ENCODE results near the gene TAS1R1.

Gene TAS1R1

GRCh38 chr1:6560267-6560666 is 5.2 kb downstream of the TAS1R1 start:
- TF ChIP-seq SIN3A (IDR thresholded peaks at IDR 0.05; ENCODE audit: borderline replicate concordance, insufficient read depth, low read length) (no peak), REST (IDR thresholded peaks at IDR 0.05; ENCODE audit: insufficient read depth in 1 of 2, low read depth in 2 of 2, low read length in 2 of 2) (no peak)

- TF ChIP-seq REST (IDR thresholded peaks at IDR 0.05; ENCODE audit: insufficient read depth in 1 of 2, low read depth in 2 of 2, low read length in 2 of 2) (no peak), FOXP2 (optimal IDR thresholded peaks at IDR 0.05; ENCODE audit: borderline replicate concordance, extremely low read depth, extremely low read length, insufficient read depth) (no peak), SIN3A (IDR thresholded peaks at IDR 0.05; ENCODE audit: borderline replicate concordance, insufficient read depth, low read length) (no peak), POLR2AphosphoS5 (IDR thresholded peaks at IDR 0.05; ENCODE audit: low read depth, low read length) (no peak), TAF1 (IDR thresholded peaks at IDR 0.05; ENCODE audit: borderline replicate concordance, insufficient read depth, low read length) (no peak)
Measured at GRCh38 chr1:6569033-6569432, 13.9 kb downstream of the TAS1R1 start.

- no peak for TF ChIP-seq POLR2AphosphoS5 (IDR thresholded peaks at IDR 0.05; ENCODE audit: low read depth, low read length)
- no peak for TF ChIP-seq FOXP2 (optimal IDR thresholded peaks at IDR 0.05; ENCODE audit: borderline replicate concordance, extremely low read depth, extremely low read length, insufficient read depth)
- no peak for TF ChIP-seq REST (IDR thresholded peaks at IDR 0.05; ENCODE audit: insufficient read depth in 1 of 2, low read depth in 2 of 2, low read length in 2 of 2)
Measured at GRCh38 chr1:6570100-6570499, 15.0 kb downstream of the TAS1R1 start.

GRCh38 chr1:6570987-6571386 is 15.9 kb downstream of the TAS1R1 start:
- TF ChIP-seq SIN3A (IDR thresholded peaks at IDR 0.05; ENCODE audit: borderline replicate concordance, insufficient read depth, low read length) (no peak), POLR2AphosphoS5 (IDR thresholded peaks at IDR 0.05; ENCODE audit: low read depth, low read length) (no peak), FOXP2 (optimal IDR thresholded peaks at IDR 0.05; ENCODE audit: borderline replicate concordance, extremely low read depth, extremely low read length, insufficient read depth) (no peak), TAF1 (IDR thresholded peaks at IDR 0.05; ENCODE audit: borderline replicate concordance, insufficient read depth, low read length) (no peak), REST (IDR thresholded peaks at IDR 0.05; ENCODE audit: insufficient read depth in 1 of 2, low read depth in 2 of 2, low read length in 2 of 2) (no peak)

- TF ChIP-seq POLR2AphosphoS5 (IDR thresholded peaks at IDR 0.05; ENCODE audit: low read depth, low read length) (no peak), SIN3A (IDR thresholded peaks at IDR 0.05; ENCODE audit: borderline replicate concordance, insufficient read depth, low read length) (no peak), FOXP2 (optimal IDR thresholded peaks at IDR 0.05; ENCODE audit: borderline replicate concordance, extremely low read depth, extremely low read length, insufficient read depth) (no peak), TAF1 (IDR thresholded peaks at IDR 0.05; ENCODE audit: borderline replicate concordance, insufficient read depth, low read length) (no peak), REST (IDR thresholded peaks at IDR 0.05; ENCODE audit: insufficient read depth in 1 of 2, low read depth in 2 of 2, low read length in 2 of 2) (no peak)
Measured at GRCh38 chr1:6572653-6573383, 17.7 kb downstream of the TAS1R1 start.

Measured in PFSK-1 (cell line).